Fibroblast of skin of right biceps (primary cell): Measurements from ENCODE around the gene CPLX4.
"Not testable (repeated sequence)": the region's sequence is repeated elsewhere in the genome, so short reads cannot be mapped to it uniquely, and the experiment has no call there.

Experiments used
- DNase-seq: peaks from one replicate; pipeline ENCODE4 v3.0.0-alpha.2; 2013

The CPLX4 gene

DNA sequence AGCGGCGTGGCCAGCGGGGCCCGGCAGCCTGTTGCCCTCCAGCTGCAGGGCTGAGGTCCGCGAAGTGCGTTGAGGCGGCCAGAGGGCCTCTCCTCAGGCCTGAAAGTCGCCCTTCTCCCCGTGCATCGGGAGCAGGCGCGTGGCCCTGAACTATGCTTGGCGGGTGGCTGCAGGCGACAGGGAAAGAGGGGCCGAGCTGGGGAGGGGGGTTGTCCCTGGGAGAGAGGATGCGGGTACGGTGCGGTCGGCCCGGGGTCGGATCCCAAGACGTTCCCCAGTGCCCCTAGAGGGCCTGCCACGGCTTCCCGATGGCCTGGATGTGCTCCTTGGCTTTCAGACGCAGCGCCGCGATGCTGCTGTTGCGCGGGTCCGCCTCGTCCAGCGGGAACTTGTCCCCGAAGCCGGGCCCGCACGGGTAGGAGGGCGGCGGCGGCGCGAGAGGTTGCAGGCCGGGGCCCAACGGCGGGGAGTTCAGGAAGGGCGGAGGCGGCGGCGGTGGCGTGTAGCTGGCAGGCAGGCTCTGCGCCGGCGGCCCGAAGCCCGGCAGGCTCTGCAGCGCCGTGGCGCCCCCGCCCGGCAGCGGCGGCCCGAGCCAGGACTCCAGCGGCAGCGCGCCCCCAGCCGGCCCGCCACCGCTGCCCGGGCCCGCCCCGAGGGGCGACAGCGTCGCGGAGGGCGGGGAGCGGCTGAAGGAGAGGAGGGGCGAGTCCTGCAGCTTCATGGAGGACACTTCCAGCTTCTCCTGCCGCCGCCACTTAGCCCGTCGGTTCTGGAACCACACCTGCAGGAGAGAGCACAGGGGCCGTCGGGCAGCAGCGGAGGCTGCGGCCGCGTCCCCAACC, 49.5 kb downstream of the CPLX4 start:
- DNase-seq: peak; percentile 34

DNA sequence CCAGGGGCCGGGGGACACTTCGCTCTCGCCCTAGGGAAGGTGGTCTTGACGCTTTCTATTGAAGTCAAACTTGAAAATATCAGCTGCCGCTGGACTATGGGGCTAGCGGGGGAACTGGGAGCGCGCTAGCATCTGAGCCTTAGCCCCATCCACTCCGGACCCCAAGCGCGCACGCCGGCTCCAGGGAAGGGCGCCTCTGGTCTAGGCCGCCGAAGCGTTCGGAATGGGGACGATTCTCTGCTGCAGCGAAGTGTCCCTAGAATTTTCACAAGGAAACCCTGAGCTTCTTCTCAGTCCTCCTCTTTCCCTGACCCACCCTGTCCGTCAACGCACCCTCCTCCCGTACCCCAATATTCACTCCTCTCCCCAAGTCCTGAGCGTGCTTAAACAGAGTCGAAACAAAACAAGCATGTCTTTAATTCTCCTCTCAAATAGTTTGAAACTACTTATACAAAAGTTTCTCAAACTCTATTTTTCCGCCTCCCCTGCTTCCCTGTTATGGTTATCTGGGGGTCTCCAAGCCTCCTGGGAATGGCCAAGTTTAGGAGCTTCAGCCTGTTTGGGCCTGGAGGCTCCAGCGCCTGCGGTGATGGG, 50.2 kb downstream of the CPLX4 start:
- DNase-seq: no peak

DNA sequence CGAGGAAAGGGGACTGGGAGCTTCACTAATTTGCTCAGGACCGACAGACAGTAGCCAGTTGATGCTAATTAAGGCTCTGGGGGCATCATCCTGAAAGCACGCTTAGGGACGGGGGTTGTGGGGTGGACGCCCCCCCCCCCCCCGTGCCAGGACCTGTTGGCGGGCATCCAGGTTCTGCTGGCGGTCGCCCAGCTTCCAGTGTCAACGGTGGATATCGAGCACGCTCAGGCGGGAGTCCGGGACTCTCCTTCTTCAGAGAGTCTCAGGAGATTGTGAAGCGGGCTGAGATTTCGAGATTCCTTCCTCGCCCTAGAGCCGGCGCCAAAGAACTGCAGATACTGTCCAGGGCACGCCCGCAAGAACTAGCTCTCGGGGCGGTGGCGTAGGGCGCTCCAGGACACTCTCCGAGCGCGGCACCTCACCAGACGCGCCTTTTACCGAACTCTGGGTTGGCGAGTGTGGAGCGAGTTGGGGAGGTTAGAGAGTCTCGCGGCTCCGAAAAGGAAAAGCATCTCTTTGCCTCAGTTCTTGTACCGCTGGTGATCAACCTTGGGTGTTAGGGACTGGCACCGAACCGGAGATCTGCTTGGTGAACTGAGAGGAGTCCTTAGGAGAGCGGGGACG, 50.8 kb downstream of the CPLX4 start:
- peak; percentile 20 for DNase-seq

DNA sequence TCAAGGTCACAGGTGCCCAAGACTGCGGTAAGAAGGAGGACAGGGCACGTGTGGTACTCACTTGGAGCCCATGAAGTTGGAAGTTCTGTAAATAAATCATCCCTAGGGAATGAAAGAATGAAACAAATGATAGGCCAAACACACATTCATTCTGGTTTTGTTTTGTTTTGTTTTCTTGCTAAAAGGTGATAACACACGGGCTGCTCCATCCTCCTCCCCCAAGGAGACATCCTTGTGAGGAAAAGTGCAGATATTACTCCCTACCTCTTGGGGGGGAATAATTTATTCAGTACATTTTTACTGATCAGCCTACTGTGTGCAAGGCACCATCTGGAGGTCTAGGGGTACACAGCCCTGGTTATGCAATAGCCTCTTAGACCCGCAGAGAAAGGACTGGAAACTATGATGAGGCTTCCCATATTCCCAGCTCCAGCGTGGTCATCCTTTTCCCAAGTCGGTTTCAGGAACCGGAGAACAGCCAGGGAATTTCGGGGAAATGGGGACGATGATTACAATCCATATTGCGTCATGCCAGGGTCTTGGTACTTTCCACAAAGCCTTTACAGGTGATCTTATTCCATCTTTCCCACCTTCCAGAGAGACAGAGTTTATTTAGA, 51.5 kb downstream of the CPLX4 start:
- no peak for DNase-seq

DNA sequence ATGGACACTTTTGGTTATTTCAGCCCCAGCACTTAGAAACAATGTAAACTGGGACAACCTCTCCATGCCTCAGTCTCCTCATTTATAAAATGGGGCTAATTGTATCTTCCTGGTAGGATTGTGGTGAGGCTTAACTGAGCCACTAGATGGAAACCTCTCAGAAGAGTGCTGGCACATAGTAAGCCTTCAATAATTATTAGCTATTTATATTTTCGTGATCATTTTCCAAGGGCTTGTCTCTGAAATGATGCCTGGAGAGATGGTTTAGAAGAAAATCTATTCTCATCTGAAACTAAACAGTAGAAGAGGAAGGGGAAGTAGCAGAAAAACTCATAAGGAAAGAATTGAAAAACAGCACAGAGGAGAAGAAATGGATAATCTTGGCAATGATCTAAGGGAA, 52.0 kb downstream of the CPLX4 start:
- no peak for DNase-seq

DNA sequence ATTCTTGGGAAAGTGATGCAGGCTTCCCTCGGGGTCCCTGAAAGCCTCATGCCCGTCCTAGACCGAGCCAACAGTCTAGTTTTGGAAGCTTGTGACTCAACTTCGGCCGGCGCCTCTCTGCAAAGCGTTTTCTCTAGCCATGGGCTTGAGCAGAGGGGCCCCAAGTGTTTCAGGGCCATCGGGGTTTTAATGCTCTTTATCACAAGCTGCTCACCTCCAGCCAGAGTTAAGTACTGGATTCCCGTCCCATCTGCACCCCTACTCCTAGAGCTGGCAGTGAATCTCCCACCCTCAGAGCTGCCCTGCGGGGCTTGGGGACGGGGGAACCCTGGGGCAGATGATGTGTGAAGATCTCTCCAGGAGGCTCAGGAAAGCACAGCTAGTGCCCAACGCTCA, 52.5 kb downstream of the CPLX4 start:
- no peak for DNase-seq

DNA sequence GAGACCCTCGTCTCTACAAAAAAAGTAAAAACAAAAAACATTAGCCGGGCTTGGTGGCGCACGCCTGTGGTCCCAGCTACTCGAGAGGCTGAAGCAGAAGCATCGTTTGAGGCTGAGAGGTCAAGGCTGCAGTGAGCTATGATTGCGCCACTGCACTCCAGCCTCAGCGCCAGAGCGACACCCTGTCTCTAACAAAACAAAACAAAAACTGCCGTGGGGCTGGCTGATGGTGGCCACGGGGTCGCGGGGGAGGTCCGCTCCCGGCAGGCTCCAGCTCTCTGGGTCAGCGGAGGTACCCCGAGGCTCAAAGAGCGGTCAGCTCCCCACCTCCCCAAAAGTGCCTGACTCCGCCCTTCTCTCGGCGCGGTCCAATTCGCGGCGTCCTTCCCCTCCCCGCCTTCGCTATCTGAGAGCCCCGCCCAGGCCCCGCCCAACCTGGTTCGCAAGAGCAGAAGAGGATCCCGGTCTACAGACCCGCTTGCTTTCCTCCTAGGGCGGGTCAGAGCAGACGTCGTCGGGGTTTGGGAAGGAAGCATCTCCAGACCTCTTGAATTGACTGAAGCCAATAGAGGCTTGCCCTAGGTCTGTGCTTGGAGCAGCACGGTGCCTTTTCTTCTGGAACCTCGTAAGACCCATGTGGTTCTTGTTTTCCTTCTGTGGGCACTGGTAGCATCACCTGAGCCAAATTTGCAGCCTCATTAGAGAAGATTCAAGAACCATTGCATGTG, 53.0 kb downstream of the CPLX4 start:
- DNase-seq: no peak

DNA sequence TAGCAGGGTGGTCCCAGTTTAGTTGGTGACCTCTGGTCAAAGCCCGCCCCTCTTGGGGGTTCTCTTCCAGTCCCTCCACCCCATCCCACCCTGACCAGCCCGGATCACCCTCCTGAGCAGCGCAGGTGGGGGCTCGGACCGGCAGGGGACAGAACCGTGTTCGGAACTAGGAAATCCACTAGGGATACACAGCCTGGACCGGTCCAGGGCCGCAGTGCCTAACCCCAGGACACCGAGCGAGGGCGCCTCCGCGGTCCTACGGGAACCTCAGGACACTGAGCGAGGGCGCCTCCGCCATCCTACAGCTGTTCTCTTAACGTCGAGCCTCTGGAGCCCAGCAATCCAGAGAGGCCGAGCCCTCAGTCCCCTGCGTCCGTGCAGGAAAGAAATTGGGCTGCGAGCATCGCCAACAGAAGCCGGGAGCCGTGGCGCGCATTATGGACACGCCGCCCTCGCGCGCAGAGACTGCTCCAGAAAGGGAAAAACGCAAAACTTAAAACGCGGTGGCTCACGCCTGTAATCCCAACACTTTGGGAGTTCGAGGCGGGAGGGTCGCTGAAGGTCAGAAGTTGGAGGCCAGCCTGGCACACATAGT, 53.7 kb downstream of the CPLX4 start:
- no peak for DNase-seq

DNA sequence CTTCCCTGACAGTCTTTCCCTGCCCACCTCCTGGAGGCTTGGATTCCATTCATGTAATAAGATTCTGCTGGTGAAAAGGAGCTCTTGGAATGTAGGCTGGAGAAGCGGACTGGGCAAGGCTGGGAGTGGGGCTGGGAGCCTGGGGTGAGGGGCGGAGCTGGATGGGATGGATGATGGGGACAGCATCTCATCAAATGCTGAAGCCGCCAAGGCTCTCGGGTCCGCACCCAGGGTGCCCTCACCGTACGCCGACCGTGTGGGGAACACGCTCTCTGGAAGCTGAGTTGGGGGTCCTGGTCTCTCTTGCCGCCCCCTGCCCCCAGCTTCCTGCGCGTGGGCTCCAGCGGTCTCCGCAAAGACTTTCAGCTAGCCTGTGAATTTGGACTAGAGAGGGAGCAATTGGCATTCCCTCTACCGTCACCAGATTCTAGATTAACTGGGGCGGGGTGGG, 54.3 kb downstream of the CPLX4 start:
- DNase-seq: no peak

DNA sequence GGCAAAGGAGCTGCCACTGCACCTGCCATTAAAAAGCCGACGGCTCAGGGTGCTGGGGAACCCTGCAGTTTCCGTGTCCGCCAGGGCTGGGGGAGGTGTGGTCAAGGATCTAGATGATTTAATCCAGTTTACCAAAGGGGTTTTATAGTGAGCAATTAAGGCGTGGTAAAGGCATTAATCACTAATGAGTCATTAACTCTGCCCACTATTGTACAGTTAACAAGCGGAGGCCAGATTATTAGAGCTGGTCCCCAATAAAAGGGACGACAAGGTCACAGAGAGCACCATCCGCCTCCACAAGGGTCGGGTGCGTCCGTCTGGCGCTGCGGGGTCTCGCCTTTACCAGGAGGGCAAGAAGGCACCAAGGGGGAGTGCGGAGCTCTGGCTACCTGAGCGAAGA, 54.8 kb downstream of the CPLX4 start:
- DNase-seq: no peak

DNA sequence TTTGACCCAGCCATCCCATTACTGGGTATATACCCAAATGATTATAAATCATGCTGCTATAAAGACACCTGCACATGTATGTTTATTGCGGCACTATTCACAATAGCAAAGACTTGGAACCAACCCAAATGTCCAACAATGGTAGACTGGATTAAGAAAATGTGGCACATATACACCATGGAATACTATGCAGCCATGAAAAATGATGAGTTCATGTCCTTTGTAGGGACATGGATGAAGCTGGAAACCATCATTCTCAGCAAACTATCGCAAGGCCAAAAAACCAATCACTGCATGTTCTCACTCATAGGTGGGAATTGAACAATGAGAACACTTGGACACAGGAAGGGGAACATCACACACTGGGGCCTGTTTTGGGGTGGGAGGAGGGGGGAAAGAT, 56.2 kb downstream of the CPLX4 start:
- not testable (repeated sequence) for DNase-seq

DNA sequence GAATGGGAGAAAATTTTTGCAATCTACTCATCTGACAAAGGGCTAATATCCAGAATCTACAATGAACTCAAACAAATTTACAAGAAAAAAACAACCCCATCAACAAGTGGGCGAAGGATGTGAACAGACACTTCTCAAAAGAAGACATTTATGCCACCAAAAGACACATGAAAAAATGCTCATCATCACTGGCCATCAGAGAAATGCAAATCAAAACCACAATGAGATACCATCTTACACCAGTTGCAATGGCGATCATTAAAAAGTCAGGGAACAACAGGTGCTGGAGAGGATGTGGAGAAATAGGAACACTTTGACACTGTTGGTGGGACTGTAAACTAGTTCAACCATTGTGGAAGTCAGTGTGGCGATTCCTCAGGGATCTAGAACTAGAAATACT, 56.6 kb downstream of the CPLX4 start:
- DNase-seq: not testable (repeated sequence)

DNA sequence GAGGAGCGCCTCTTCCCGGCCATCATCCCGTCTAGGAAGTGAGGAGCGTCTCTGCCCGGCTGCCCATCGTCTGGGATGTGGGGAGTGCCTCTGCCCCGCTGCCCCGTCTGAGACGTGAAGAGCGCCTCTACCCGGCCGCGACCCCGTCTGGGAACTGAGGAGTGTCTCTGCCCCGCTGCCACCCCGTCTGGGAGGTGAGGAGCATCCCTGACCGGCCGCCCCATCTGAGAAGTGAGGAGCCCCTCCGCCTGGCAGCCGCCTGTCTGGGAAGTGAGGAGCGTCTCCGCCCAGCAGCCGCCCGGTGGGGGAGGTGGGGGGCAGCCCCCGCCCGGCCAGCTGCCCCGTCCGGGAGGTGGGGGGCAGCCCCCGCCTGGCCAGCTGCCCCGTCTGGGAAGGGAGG, 63.0 kb downstream of the CPLX4 start:
- DNase-seq: not testable (repeated sequence)

DNA sequence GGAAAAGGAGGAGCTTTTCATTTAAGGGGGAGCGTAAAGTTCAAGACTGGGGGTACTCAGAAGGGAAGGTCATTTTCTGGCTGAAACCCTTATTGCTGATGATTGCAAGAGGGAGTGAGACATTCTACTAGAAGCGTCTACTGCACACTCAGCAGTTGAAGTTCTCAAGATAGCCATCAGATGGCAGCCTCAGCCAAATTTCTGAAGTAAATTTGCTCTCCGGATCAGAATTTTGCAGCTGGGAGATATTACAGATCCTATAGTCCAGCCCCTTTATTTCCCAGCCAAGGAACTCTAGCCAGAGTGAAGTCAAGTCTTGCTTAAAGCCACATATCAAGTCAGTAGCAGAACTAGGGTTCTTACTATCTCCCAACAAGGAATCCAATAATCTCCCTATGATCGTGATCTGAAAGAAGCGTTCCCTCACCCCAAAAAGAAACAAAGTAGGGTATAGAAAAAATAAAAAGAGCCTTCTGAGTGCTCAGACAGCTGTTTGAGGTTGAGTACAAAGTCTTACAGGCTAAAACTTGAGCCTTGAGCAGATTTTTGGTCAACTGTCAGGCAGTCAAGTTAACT, 69.2 kb downstream of the CPLX4 start:
- DNase-seq: peak; percentile 79

DNA sequence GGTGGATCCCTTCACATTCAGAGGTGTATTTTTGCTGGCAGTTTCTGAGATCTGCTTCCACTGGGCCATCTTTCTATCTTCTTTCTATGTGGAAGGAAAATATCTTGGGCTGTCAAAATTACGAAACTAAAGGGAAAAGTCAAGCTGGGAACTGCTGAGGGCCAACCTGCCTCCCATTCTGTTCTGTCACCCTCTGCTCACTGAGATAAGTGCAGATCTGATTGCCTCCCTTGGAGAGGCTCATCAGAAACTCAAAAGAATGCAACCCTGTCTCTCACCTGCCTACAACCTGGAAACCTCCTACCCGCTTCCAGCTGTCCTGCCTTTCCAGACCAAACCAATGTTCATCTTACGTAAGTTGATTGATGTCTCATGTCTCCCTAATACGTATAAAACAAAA, 71.7 kb downstream of the CPLX4 start:
- DNase-seq: no peak
